Prostate gland (tissue), 2 donors: Measurements from ENCODE around the gene RAD51B. TPM values are rescaled to one million over a fixed set of nuclear protein-coding genes. Genes with fewer than 3 reads are reported as not detected.
A peak's percentile ranks its signal among the peaks of the same experiment; 100 is the strongest.

Experiments
- DNase-seq: peaks from one replicate; pipeline ENCODE4 v3.0.0-alpha.2; 2019; ENCODE audit warnings: low spot score
- H3K27ac ChIP-seq, 2 donors: fragments of 200-600 bp; sonication (generic); 2 replicates each; pipeline ENCODE4 v1.5.1; 2017 to 2019
- H3K27me3 ChIP-seq: fragments of 200-600 bp; sonication (generic); replicated peaks from 2 replicates; pipeline ENCODE4 v1.5.1; 2019; ENCODE audit not compliant: insufficient read depth
- H3K36me3 ChIP-seq, 2 donors: fragments of 200-600 bp; sonication (generic); 1 replicate in 1 of 2; 2 replicates in 1 of 2; pipeline versions ENCODE4 v1.5.1 to v1.8.1; 2017 to 2019
- H3K4me1 ChIP-seq: fragments of 200-600 bp; sonication (generic); replicated peaks from 2 replicates; pipeline ENCODE4 v1.5.1; 2019
- H3K4me3 ChIP-seq, 2 donors: fragments of 200-600 bp; sonication (generic); 2 replicates each; pipeline ENCODE4 v1.5.1; 2017 to 2019
- H3K9me3 ChIP-seq: fragments of 200-600 bp; sonication (generic); 2 replicates; pipeline ENCODE4 v1.5.1; 2017
- CTCF ChIP-seq, 4 experiments: fragments of 200-600 bp in 2 of 4; fragments of 450-650 bp in 2 of 4; sonication (generic) in 2 of 4; IDR thresholded peaks; 1 replicate in 3 of 4; 2 replicates in 1 of 4; pipeline ENCODE4 v1.5.1; 2016 to 2019; ENCODE audit warnings: antibody characterized with exemption in 4 of 4, mild to moderate bottlenecking in 2 of 4, moderate library complexity in 2 of 4
- POLR2A ChIP-seq: fragments of 450-650 bp; IDR thresholded peaks from one replicate; pipeline ENCODE4 v1.6.1; 2016; ENCODE audit warnings: antibody characterized with exemption, mild to moderate bottlenecking
- POLR2AphosphoS5 ChIP-seq: sonication (generic); formaldehyde crosslinking; IDR thresholded peaks from one replicate; pipeline ENCODE4 v1.6.1; 2017; ENCODE audit warnings: antibody characterized with exemption
- WGBS: methylation state at CpG from one replicate; pipeline ENCODE4 v1.1.5; 2018; 5-methylcytosine and 5-hydroxymethylcytosine counted together
- intact Hi-C: fragments of 100-400 bp; cut with DNase I; formaldehyde crosslinking; loops from one replicate; pipeline ENCODE4 v1.14.2; 2022
- total RNA-seq, 2 donors: library from RNA; depleted of rRNA; stranded (reverse); fragments of >200 nt; gene quantifications; one replicate each; pipeline ENCODE4 v1.1.0, GENCODE V29; 2016

Gene RAD51B
- total RNA-seq, 2 donors from 2014 or later, result 14.9 to 35.8 TPM

- Histone ChIP-seq H3K4me1 (no peaks in the 10 kb centered on the region), H3K27ac (peak overlapping the region; percentile 39 to 44), H3K9me3 (no peaks in the 10 kb centered on the region), H3K36me3 (no peaks in the 10 kb centered on the region), H3K4me3 (no peak overlapping the region), H3K27me3 (no peaks in the 10 kb centered on the region)
- peak; percentile 82 for DNase-seq
- no peak for TF ChIP-seq CTCF (IDR thresholded peaks at IDR 0.05)
- TF ChIP-seq POLR2AphosphoS5, result peak; percentile 62
- WGBS, result 46% methylated on average over 4 of the region's 4 CpGs
- intact Hi-C loops, result no loop called here
These were observed 653.5 kb downstream of the RAD51B start for GRCh38 chr14:68473069-68473468.

- peak overlapping the region; percentile 39 to 44 for H3K27ac ChIP-seq
- 92% methylated on average over 2 of the region's 2 CpGs for WGBS
- no peaks in the 10 kb centered on the region for H3K36me3 ChIP-seq
- H3K4me3 ChIP-seq, result no peak overlapping the region
- no peaks in the 10 kb centered on the region for H3K4me1 ChIP-seq
- no peaks in the 10 kb centered on the region for H3K27me3 ChIP-seq
- no peak for DNase-seq
- H3K9me3 ChIP-seq, result no peaks in the 10 kb centered on the region
- intact Hi-C loops, result no loop called here
- TF ChIP-seq CTCF (IDR thresholded peaks at IDR 0.05) (no peak), POLR2A (no peak), POLR2AphosphoS5 (no peak)
These were observed 654.2 kb downstream of the RAD51B start for GRCh38 chr14:68473794-68474193.

- TF ChIP-seq CTCF (IDR thresholded peaks at IDR 0.05) (no peak), POLR2AphosphoS5 (no peak), POLR2A (no peak)
- intact Hi-C loops, result no loop called here
- WGBS, result 50% methylated on average over 4 of the region's 4 CpGs
- Histone ChIP-seq H3K27ac (peak overlapping the region in 1 of 2 donors; percentile 2), H3K36me3 (no peaks in the 10 kb centered on the region), H3K4me3 (no peak overlapping the region), H3K27me3 (no peaks in the 10 kb centered on the region), H3K9me3 (no peaks in the 10 kb centered on the region), H3K4me1 (no peaks in the 10 kb centered on the region)
- peak; percentile 30 for DNase-seq
These were observed 655.2 kb downstream of the RAD51B start for GRCh38 chr14:68474741-68475140.

- Histone ChIP-seq H3K4me1 (no peaks in the 10 kb centered on the region), H3K27ac (no peak overlapping the region), H3K27me3 (no peaks in the 10 kb centered on the region), H3K9me3 (no peaks in the 10 kb centered on the region), H3K36me3 (no peaks in the 10 kb centered on the region), H3K4me3 (no peak overlapping the region)
- TF ChIP-seq CTCF (IDR thresholded peaks at IDR 0.05), result no peak
- TF ChIP-seq POLR2AphosphoS5, result no peak
- no peak for TF ChIP-seq POLR2A
- intact Hi-C loops, result no loop called here
- DNase-seq, result no peak
These were observed 656.2 kb downstream of the RAD51B start for GRCh38 chr14:68475802-68476201.

GRCh38 chr14:68476212-68477109 lies 656.9 kb downstream of the RAD51B start:
- 80% methylated on average over 10 of the region's 10 CpGs for WGBS
- intact Hi-C loops, result no loop called here
- DNase-seq, result no peak
- Histone ChIP-seq H3K27me3 (no peaks in the 10 kb centered on the region), H3K9me3 (no peaks in the 10 kb centered on the region), H3K27ac (peak overlapping the region in 1 of 2 donors; percentile 5), H3K4me1 (no peaks in the 10 kb centered on the region), H3K36me3 (no peaks in the 10 kb centered on the region), H3K4me3 (no peak overlapping the region)
- TF ChIP-seq POLR2AphosphoS5 (no peak), POLR2A (no peak), CTCF (IDR thresholded peaks at IDR 0.05) (no peak)
